ENCODE results near the gene FADS2. TPM values are rescaled to one million over a fixed set of nuclear protein-coding genes. Genes with fewer than 3 reads are reported as not detected.

The FADS2 gene
- total and polyA plus RNA-seq, 9 of the 15 experiments (the other 6 are each of a cell fraction or from before 2014, with no cell fraction given), result 2.9 to 42.8 (median 16.2) TPM

DNA sequence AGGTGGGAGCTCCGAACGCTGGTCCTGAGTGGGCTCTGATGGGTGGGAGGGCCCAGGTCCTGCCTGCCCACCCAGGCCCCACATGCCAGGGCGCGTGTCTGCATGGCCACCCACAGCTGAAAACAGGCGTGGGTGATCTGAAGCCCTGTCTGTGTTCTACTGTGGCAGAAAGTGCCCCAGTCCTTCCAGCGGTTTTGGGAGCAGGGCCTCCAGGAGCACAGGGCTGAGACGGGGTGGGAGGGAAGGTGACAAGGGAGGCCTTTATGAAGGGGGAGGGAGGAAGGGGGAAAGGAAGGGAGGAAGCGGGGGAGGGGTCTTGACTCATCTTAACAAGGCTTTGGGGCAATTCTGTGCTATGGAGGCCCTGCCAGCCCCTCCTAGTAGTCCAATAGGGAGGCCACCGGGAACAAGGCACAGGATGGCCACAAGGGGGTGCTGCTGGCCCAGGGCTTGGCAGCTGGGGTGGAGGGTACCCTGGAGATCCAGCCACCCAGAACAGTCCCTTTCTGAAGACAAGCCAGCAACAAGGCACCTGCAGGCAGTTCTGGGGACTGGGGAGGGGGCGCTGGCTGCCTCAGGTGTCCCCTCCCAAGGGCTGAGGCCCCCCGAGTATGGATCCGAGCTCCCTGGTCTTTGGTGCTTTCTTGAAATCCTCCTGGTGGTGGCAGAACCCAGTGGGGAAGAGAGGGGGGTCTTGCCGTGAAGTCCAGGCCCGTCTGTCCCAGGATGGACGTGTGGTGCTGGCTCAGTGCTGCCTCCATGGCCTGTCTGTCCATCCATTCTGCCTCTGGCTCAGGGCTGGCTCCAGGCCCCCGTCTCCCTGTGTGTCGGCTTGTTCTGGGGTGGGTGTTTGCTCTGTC is 69.5 kb downstream of the FADS2 start (continued):
- TF ChIP-seq, protein P1, sequence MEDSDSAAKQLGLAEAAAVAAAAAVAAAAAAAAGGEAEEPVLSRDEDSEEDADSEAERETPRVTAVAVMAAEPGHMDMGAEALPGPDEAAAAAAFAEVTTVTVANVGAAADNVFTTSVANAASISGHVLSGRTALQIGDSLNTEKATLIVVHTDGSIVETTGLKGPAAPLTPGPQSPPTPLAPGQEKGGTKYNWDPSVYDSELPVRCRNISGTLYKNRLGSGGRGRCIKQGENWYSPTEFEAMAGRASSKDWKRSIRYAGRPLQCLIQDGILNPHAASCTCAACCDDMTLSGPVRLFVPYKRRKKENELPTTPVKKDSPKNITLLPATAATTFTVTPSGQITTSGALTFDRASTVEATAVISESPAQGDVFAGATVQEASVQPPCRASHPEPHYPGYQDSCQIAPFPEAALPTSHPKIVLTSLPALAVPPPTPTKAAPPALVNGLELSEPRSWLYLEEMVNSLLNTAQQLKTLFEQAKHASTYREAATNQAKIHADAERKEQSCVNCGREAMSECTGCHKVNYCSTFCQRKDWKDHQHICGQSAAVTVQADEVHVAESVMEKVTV (CRISPR knock-in tag; IDR thresholded peaks at IDR 0.05), result peak; percentile 85
- TF ChIP-seq SMAD4 (CRISPR knock-in tag; conservative IDR thresholded peaks at IDR 0.05) (no peak), ZBTB1 (CRISPR knock-in tag; IDR thresholded peaks at IDR 0.05; ENCODE audit: borderline replicate concordance, low read depth) (0 out of 2 replicates have a peak, but pooled peaks have one; percentile 18), JUND (IDR thresholded peaks at IDR 0.05; ENCODE audit: borderline replicate concordance, low read depth, low read length) (peak; percentile 31; the same call in 1 of the 2 replicates), JUND (tag; IDR thresholded peaks at IDR 0.05; ENCODE audit: borderline replicate concordance, low read depth, low read length) (no peak; the same call in 2 of the 3 replicates), KHSRP (IDR thresholded peaks at IDR 0.05) (no peak), NR2F6 (CRISPR knock-in tag; IDR thresholded peaks at IDR 0.05) (no peak), BRD4 (IDR thresholded peaks at IDR 0.05) (no peak), RB1 (IDR thresholded peaks at IDR 0.05; ENCODE audit: low read depth) (peak; percentile 65)
- TF ChIP-seq, protein P2, sequence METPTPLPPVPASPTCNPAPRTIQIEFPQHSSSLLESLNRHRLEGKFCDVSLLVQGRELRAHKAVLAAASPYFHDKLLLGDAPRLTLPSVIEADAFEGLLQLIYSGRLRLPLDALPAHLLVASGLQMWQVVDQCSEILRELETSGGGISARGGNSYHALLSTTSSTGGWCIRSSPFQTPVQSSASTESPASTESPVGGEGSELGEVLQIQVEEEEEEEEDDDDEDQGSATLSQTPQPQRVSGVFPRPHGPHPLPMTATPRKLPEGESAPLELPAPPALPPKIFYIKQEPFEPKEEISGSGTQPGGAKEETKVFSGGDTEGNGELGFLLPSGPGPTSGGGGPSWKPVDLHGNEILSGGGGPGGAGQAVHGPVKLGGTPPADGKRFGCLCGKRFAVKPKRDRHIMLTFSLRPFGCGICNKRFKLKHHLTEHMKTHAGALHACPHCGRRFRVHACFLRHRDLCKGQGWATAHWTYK (CRISPR knock-in tag; IDR thresholded peaks at IDR 0.05), result no peak
- TF ChIP-seq, protein P3, sequence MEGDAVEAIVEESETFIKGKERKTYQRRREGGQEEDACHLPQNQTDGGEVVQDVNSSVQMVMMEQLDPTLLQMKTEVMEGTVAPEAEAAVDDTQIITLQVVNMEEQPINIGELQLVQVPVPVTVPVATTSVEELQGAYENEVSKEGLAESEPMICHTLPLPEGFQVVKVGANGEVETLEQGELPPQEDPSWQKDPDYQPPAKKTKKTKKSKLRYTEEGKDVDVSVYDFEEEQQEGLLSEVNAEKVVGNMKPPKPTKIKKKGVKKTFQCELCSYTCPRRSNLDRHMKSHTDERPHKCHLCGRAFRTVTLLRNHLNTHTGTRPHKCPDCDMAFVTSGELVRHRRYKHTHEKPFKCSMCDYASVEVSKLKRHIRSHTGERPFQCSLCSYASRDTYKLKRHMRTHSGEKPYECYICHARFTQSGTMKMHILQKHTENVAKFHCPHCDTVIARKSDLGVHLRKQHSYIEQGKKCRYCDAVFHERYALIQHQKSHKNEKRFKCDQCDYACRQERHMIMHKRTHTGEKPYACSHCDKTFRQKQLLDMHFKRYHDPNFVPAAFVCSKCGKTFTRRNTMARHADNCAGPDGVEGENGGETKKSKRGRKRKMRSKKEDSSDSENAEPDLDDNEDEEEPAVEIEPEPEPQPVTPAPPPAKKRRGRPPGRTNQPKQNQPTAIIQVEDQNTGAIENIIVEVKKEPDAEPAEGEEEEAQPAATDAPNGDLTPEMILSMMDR (IDR thresholded peaks at IDR 0.05 in 2 of 3, conservative IDR thresholded peaks at IDR 0.05 in 1 of 3; ENCODE audit: insufficient read depth in 2 of 3, low read depth in 1 of 3, low read length in 3 of 3), result peak; percentile 86 to 96 (median 91)
- TF ChIP-seq, protein P4, sequence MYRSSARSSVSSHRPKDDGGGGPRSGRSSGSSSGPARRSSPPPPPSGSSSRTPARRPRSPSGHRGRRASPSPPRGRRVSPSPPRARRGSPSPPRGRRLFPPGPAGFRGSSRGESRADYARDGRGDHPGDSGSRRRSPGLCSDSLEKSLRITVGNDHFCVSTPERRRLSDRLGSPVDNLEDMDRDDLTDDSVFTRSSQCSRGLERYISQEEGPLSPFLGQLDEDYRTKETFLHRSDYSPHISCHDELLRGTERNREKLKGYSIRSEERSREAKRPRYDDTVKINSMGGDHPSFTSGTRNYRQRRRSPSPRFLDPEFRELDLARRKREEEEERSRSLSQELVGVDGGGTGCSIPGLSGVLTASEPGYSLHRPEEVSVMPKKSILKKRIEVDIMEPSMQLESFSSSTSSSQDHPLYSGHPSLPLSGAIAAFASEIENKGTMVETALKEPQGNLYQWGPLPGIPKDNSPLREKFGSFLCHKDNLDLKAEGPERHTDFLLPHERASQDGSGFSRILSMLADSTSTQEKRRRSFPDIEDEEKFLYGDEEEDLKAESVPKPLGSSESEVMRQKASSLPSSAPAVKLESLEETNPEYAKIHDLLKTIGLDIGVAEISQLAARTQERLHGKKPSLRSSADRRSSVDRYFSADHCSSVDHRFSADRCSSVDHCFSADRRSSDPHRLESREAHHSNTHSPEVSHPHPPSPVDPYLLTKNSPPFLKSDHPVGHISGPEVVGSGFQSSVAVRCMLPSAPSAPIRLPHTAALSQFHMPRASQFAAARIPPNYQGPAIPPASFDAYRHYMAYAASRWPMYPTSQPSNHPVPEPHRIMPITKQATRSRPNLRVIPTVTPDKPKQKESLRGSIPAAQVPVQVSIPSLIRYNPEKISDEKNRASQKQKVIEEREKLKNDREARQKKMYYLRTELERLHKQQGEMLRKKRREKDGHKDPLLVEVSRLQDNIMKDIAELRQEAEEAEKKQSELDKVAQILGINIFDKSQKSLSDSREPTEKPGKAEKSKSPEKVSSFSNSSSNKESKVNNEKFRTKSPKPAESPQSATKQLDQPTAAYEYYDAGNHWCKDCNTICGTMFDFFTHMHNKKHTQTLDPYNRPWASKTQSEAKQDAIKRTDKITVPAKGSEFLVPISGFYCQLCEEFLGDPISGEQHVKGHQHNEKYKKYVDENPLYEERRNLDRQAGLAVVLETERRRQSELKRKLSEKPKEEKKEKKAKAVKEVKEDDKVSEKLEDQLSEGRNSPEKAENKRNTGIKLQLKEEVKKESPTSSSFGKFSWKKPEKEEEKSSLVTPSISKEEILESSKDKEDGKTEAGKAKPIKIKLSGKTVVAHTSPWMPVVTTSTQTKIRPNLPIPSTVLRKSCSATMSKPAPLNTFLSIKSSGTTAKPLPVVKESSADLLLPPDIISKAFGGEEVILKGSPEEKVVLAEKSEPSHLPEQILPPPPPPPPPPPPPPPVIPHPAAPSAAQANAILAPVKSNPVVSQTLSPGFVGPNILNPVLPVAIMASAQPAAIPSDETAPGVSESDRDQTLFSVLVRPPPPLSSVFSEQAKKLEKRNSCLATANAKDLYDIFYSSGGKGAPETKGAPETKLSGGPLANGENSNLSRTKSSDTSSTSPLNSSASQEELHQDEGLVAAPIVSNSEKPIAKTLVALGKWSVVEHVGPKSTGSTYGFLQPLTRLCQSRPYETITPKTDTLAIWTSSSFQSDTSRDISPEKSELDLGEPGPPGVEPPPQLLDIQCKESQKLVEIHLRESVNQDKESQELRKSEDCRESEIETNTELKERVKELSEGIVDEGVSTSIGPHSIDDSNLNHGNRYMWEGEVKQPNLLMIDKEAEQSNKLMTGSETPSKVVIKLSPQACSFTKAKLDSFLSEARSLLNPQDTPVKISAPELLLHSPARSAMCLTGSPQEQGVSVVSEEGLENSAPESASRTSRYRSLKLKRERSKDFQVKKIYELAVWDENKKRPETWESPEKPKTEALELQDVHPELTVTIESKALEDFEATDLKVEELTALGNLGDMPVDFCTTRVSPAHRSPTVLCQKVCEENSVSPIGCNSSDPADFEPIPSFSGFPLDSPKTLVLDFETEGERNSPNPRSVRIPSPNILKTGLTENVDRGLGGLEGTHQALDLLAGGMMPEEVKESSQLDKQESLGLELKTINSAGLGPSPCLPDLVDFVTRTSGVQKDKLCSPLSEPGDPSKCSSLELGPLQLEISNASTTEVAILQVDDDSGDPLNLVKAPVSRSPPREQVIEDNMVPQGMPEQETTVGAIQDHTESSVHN (IDR thresholded peaks at IDR 0.05; ENCODE audit: borderline replicate concordance in 1 of 2, low read depth in 1 of 2), result no peak
